GM12874 (cell line): ENCODE results near the gene PDCD2.

Experiments used
- TF ChIP-seq, protein P1 (sequence below): IDR thresholded peaks from 2 replicates; pipeline ENCODE4 v1.5.1; 2011; ENCODE audit warnings: low read depth, mild to moderate bottlenecking, control low read depth, low read length, moderate library complexity; ENCODE audit not compliant: insufficient read depth

Gene PDCD2

GRCh38 chr6:170535004-170535403 is 49.4 kb downstream of the PDCD2 start:
- TF ChIP-seq, protein P1, sequence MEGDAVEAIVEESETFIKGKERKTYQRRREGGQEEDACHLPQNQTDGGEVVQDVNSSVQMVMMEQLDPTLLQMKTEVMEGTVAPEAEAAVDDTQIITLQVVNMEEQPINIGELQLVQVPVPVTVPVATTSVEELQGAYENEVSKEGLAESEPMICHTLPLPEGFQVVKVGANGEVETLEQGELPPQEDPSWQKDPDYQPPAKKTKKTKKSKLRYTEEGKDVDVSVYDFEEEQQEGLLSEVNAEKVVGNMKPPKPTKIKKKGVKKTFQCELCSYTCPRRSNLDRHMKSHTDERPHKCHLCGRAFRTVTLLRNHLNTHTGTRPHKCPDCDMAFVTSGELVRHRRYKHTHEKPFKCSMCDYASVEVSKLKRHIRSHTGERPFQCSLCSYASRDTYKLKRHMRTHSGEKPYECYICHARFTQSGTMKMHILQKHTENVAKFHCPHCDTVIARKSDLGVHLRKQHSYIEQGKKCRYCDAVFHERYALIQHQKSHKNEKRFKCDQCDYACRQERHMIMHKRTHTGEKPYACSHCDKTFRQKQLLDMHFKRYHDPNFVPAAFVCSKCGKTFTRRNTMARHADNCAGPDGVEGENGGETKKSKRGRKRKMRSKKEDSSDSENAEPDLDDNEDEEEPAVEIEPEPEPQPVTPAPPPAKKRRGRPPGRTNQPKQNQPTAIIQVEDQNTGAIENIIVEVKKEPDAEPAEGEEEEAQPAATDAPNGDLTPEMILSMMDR: no peak

GRCh38 chr6:170533792-170534191 is 50.6 kb downstream of the PDCD2 start:
- TF ChIP-seq, protein P1: no peak

DNA sequence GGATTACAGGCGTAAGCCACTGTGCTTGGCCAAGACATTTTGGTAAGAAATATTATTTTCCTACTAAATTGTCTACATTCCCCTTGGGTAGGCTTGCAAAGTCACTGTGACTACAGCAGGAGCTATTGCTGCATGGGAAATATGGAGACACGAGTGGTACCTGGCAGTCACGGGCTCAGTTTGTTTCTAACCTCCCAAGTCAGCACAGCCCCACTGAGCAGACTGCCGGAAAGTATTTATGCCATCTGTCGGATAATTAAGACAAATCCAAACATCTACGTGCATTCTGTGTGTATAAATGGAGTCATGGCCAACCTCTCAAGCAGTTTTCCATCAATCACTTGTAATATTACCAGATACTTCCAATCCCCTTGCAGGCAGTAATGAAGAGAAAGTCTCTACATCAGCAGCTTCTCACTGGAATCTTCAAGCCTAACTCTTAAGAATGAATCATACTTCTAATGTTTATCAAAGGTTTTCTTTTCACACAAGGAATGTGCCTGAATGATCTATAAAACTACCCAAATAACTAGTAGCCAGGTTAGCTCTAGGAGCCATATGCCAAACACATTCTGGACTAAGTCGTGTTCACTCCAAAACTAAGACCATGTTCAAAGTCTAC is 51.5 kb downstream of the PDCD2 start:
- TF ChIP-seq, protein P1: no peak

DNA sequence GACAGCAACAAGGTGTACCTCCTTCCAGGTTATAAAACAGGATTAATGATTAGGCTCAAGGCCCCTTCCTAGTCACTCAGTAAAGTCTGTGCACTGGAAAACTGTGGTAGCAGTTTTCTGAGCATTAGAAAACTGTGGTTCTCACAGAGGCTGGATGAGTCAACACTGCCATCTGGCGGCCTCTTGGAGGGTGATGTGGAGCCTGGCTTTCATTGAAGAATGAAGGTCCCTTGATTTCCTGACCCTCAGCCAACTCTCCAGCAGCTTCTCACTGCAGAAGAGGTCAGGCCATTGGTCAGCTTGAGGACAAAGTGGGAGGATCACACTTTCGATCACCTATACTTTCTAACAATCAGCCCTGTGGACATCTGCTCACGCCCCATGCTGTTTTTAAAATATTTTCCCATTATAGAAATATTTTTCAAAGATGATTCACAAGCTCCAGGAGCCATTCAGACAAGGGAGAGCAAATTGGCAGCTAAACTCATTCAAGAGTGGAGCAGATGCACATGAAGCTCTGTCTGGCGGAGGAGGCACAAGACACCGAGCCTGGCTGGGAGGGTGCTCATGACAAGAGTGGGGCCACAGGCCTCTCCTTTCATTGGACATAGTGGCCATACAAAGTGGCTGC is 54.5 kb downstream of the PDCD2 start:
- TF ChIP-seq, protein P1: peak; percentile 86

DNA sequence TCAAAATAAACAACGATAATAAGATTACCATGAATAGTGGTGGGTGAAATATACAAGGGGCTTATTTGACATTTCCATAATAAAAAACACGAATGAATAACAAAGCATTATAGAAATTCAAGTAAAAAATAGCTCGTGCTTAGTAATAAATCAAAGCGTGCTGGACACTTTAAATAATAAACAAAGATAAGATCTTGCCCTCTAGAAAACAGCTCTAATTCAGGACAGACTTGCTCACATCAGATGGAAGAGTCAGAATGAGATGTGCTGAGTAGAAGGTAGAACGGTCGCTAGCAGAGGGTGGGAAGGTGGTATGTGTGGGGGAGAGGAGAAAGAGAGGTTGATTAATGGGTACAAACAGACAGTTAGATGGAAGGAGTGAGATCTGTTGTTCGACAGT is 58.6 kb downstream of the PDCD2 start:
- TF ChIP-seq, protein P1: no peak
